Occipital lobe (tissue), 2 donors: ENCODE data around the gene SLCO3A1. TPM values are rescaled to one million over a fixed set of nuclear protein-coding genes. Genes with fewer than 3 reads are reported as not detected.

Experiments
- DNase-seq: peaks from one replicate; lab custom pipeline; 2025; lab: John Stamatoyannopoulos, UW
- total RNA-seq: library from RNA; depleted of rRNA; stranded (reverse); fragments of >200 nt; gene quantifications from one replicate; pipeline ENCODE4 v1.2.3, GENCODE V29; 2014

The SLCO3A1 gene
- total RNA-seq, 1 donor from 2014 or later: 9.8 TPM

GRCh38 chr15:91860498-91860897 lies 7.0 kb downstream of the SLCO3A1 start:
- DNase-seq: no peak

- DNase-seq: no peak
Observed at GRCh38 chr15:91861223-91861622, 7.7 kb downstream of the SLCO3A1 start.

GRCh38 chr15:91862891-91863504 lies 9.5 kb downstream of the SLCO3A1 start:
- DNase-seq: no peak

GRCh38 chr15:91863621-91864255 lies 10.2 kb downstream of the SLCO3A1 start:
- DNase-seq: no peak

GRCh38 chr15:91864664-91865063 lies 11.2 kb downstream of the SLCO3A1 start:
- DNase-seq: no peak

GRCh38 chr15:91865486-91865885 lies 12.0 kb downstream of the SLCO3A1 start:
- DNase-seq: no peak

- DNase-seq: no peak
Observed at GRCh38 chr15:91865950-91866349, 12.4 kb downstream of the SLCO3A1 start.

- DNase-seq: no peak
Observed at GRCh38 chr15:91866371-91866905, 12.9 kb downstream of the SLCO3A1 start.

GRCh38 chr15:91866971-91867372 lies 13.5 kb downstream of the SLCO3A1 start:
- DNase-seq: no peak

GRCh38 chr15:91867581-91868026 lies 14.1 kb downstream of the SLCO3A1 start:
- peak; percentile 38 for DNase-seq

GRCh38 chr15:91870876-91871537 lies 17.5 kb downstream of the SLCO3A1 start:
- DNase-seq: no peak

GRCh38 chr15:91871837-91872236 lies 18.3 kb downstream of the SLCO3A1 start:
- DNase-seq: no peak

GRCh38 chr15:91872356-91873137 lies 19.0 kb downstream of the SLCO3A1 start:
- no peak for DNase-seq

- DNase-seq: no peak
Observed at GRCh38 chr15:91873138-91873536, 19.6 kb downstream of the SLCO3A1 start.

GRCh38 chr15:91874171-91874570 lies 20.7 kb downstream of the SLCO3A1 start:
- DNase-seq: no peak

- DNase-seq: no peak
Observed at GRCh38 chr15:91874992-91875660, 21.6 kb downstream of the SLCO3A1 start.

- DNase-seq: no peak
Observed at GRCh38 chr15:91876187-91876586, 22.7 kb downstream of the SLCO3A1 start.

GRCh38 chr15:91878319-91878870 lies 24.9 kb downstream of the SLCO3A1 start:
- DNase-seq: no peak

- no peak for DNase-seq
Observed at GRCh38 chr15:91879158-91879557, 25.6 kb downstream of the SLCO3A1 start.

- no peak for DNase-seq
Observed at GRCh38 chr15:91880373-91880772, 26.9 kb downstream of the SLCO3A1 start.
